GM10248 (cell line): ENCODE results near the gene RIPPLY2.

Source experiments
- CTCF ChIA-PET: fragments of 300-600 bp; sonication (Branson Sonifier 250); formaldehyde crosslinking; extraction: SDS; loops from one replicate; lab custom pipeline; 2021; ENCODE audit warnings: antibody characterized with exemption; lab: Yijun Ruan, JAX
- POLR2A ChIA-PET: fragments of 350-650 bp; sonication (Branson Sonifier 250); formaldehyde crosslinking; extraction: SDS; loops from one replicate; lab custom pipeline; 2020; ENCODE audit warnings: antibody characterized with exemption; lab: Yijun Ruan, JAX
- DNase-seq: peaks from one replicate; pipeline ENCODE4 v3.0.0; 2012; ENCODE audit errors: extremely low spot score
- CTCF ChIP-seq: IDR thresholded peaks from 2 replicates; pipeline ENCODE4 v1.5.1; 2012; ENCODE audit warnings: mild to moderate bottlenecking, low read depth; ENCODE audit errors: extremely low read depth, missing control alignments, control extremely low read depth

The RIPPLY2 gene

DNA sequence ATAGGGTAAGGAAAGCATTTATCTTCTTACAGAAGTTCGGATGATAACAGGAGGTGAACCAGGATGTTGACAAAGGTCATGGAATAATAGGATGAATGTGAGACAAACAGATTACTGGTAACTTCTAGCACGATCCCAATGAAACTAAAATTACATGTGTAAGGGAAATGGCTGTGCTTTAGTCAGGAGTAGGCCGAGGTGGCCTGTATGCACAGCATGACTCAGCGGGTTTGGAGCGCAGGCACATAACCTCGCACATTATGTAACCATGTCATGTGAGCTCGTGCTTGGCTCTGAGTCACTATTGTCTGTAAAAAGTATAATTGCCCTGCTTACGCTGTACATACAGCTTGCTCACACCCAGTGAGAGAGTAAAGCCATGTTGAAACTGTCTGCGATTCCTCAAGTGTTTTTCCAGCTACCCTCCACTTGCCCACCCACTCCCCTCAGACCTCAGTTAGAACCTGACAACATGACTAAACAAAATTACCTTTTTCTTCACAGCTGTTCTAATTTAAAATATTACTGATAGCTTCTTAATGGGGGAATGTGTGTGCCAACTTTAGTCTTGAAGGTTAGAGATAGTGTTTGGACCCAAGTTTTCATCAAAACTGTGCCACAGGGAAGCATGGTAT, 14.5 kb downstream of the RIPPLY2 start:
- POLR2A ChIA-PET, result no interaction called here
- TF ChIP-seq CTCF, result no peak
- CTCF ChIA-PET, result interaction anchor here (1.1 to 1.4 kb wide), 2 partner anchors 354 to 360 kb away, joined by 3 to 4 read pairs; partner anchors contain the start of gene CEP162
- DNase-seq, result no peak

DNA sequence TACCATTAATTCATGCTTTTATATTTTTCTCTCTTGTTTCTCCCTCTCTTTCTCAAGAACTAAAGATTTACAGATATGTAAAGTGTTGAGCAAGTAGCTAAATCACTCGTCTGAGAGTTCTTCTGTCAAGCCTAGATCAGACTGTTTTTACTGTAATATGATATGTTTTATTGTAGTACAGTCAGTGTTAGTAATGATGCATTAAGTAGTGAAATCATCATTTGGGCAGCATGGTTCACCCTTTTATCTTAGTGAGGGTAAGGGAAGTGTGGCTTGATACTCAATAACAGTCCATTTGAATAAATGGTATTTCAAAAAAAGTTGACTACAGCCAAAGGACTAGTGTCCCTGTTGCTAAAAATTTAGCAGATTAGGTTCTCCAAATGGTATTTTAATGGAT, 15.5 kb downstream of the RIPPLY2 start:
- no peak for TF ChIP-seq CTCF
- POLR2A ChIA-PET, result no interaction called here
- DNase-seq, result no peak
- CTCF ChIA-PET, result interaction anchor here (1.1 to 1.2 kb wide), 2 partner anchors 9 to 359 kb away, joined by 3 read pairs; partner anchors contain the start of genes CEP162 and CYB5R4

DNA sequence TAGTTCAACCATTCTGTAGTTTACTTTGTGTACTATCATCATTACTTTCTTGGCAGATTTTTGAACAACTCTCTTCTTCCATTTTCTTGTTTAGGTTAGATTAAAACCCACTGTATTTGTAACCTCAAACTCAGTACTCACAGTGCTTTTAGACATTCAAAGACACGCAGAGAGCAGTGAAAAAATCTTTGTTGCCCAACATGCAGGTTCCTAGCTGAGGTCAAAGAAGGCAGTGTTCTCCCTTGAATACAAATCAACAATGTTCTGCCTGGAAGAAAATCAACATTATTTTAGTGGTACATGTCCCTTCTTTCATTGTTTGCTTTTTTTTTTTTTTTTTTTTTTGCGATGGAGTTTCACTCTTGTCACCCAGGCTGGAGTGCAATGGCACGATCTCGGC, 17.5 kb downstream of the RIPPLY2 start:
- POLR2A ChIA-PET, result no interaction called here
- CTCF ChIA-PET, result interaction anchor here (0.7 kb wide), 1 partner anchor 11 kb away, joined by 3 read pairs; the partner anchor contains the start of gene CYB5R4

GRCh38 chr6:83872386-83873118, 19.4 kb downstream of the RIPPLY2 start:
- no peak for DNase-seq
- CTCF ChIA-PET, result interaction anchor here (1.9 kb wide), 1 partner anchor 12 kb away, joined by 6 read pairs; no protein-coding TSS in a partner anchor
- POLR2A ChIA-PET, result no interaction called here
- no peak for TF ChIP-seq CTCF

More for the DNA sequence above, 17.5 kb downstream of the RIPPLY2 start:
- DNase-seq, result no peak
- no peak for TF ChIP-seq CTCF

DNA sequence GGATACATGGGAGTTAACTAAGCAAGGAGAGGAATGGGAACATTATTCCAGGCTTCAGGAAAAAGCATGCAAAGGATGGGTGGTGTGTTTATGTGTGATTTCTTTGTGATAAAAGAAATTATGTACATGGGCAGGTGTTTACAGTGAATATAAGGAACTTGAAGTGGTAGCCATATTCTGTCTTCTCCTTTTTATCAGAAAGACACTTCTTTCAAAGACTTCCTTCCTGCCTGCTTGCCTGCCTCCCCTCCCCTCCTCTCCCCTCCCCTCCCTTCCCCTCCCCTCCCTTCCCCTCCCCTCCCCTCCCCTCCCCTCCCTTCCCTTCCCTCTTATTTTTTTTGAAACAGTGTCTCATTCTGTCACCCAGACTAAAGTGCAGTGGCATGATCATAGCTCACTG, 20.7 kb downstream of the RIPPLY2 start:
- POLR2A ChIA-PET, result interaction anchor here (1.1 kb wide), 1 partner anchor 15 kb away, joined by 12 read pairs; the partner anchor contains the start of gene CYB5R4
- TF ChIP-seq CTCF, result no peak
- CTCF ChIA-PET, result interaction anchor here (1.2 to 2.4 kb wide), 4 partner anchors 13 to 353 kb away, joined by 3 to 15 read pairs (median 4); partner anchors contain the start of genes CEP162 and CYB5R4
- DNase-seq, result no peak

- no peak for TF ChIP-seq CTCF
- POLR2A ChIA-PET, result no interaction called here
- CTCF ChIA-PET, result interaction anchor here (2.4 kb wide), 1 partner anchor 15 kb away, joined by 15 read pairs; the partner anchor contains the start of gene CYB5R4
Measured at GRCh38 chr6:83875843-83876242, 22.7 kb downstream of the RIPPLY2 start.

More at GRCh38 chr6:83875843-83876242, 22.7 kb downstream of the RIPPLY2 start:
- DNase-seq, result no peak
